ENCODE data around the gene ZIC5.

Gene ZIC5

DNA sequence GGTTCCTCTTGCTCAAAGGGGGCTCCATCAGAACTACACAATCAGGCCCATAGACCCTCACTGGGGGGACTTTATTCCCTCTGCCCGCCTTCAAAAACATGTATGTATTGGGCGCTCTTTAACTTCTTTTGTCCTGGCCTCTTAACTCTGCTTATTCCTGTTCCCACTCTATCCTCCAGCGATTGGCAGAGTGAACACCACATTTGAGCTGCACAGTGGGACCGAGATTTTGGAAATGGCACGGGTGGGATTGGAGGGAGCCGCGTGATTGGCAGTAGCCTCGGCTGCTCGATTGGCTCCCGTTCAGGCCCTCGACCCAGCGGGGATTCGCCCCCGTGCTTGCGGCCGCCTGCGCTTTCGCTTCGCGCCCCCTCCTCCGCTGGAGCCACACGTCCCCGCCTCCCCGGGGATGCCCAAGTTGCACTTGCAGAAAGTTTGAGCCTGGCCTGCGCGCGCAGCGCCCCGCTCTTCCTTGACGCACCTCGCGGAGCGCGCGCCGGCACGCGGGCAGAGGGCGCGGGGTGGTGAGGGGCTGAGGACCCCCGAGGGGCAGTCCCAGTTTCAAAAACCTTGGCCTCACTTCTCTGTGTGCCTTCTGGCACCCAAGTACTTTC lies at the start of gene ZIC5:
TSS of gene ZIC5 (minus strand) at position 192 of the 614 bp plus-strand sequence. CDS start at position 28, 164 bp downstream.
- DNase-seq (ENCODE audit: low read depth, low spot score), result peak; percentile 88
- H3K9ac ChIP-seq (ENCODE audit: insufficient read length), result peak within 1 kb of the TSS; percentile 83
- peak within 1 kb of the TSS; percentile 94 for H3K27ac ChIP-seq
- peak within 1 kb of the TSS; percentile 86 for H3K4me3 ChIP-seq
- peaks cover 21% of the 10 kb centered on the region for H3K36me3 ChIP-seq (ENCODE audit: insufficient read depth, low read length)
- TF ChIP-seq POLR2AphosphoS5 (IDR thresholded peaks at IDR 0.05; ENCODE audit: borderline replicate concordance, low read depth, low read length) (peak; percentile 96), EZH2 (IDR thresholded peaks at IDR 0.05) (no peak)
- no peaks in the 10 kb centered on the region for H3K9me3 ChIP-seq (ENCODE audit: low read depth, low read length)

DNA sequence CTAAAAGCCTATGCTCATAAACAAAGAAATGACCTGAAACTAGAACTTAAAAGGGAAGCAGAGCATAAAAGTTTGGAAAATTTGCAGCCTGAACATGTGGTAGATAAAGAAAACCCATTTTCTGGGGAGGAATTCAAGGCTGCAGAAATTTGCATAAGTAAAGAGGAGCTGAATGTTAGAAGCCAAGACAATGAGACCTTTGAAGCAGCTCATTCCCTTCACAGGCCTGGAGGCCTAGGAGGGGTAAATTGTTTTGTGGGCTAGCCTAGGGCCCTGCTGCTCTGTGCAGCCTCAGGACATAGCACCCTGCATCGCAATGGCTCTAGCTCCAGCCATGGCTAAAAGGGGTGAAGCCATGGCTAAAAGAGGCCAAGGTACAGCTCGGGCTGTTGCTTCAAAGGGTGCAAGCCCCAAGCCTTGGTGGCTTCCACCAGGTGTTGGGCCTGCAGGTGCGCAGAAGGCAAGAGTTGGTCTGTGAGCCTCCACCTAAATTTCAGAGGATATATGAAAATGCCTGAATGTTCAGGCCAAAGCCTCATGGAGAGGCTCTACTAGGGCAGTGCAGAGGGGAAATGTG lies 48.3 kb upstream of the ZIC5 start:
- DNase-seq (ENCODE audit: low read depth, low spot score), result no peak
- no peak overlapping the region for H3K4me3 ChIP-seq
- TF ChIP-seq EZH2 (IDR thresholded peaks at IDR 0.05) (no peak), FOXP2 (optimal IDR thresholded peaks at IDR 0.05; ENCODE audit: control extremely low read depth, extremely low read length, insufficient read depth) (no peak), POLR2AphosphoS5 (IDR thresholded peaks at IDR 0.05; ENCODE audit: borderline replicate concordance, low read depth, low read length) (no peak)

GRCh38 chr13:100014621-100015020 lies 43.1 kb upstream of the ZIC5 start:
- H3K9ac ChIP-seq (ENCODE audit: insufficient read length), result no peak overlapping the region
- TF ChIP-seq FOXP2 (optimal IDR thresholded peaks at IDR 0.05; ENCODE audit: control extremely low read depth, extremely low read length, insufficient read depth) (no peak), EZH2 (IDR thresholded peaks at IDR 0.05) (no peak), POLR2AphosphoS5 (IDR thresholded peaks at IDR 0.05; ENCODE audit: borderline replicate concordance, low read depth, low read length) (no peak)
- no peak overlapping the region for H3K27ac ChIP-seq
- H3K36me3 ChIP-seq (ENCODE audit: insufficient read depth, low read length), result no peaks in the 10 kb centered on the region
- no peaks in the 10 kb centered on the region for H3K9me3 ChIP-seq (ENCODE audit: low read depth, low read length)
- no peak for DNase-seq (ENCODE audit: low read depth, low spot score)
- no peak overlapping the region for H3K4me3 ChIP-seq

More for the DNA sequence above, 48.3 kb upstream of the ZIC5 start:
- Histone ChIP-seq H3K36me3 (ENCODE audit: insufficient read depth, low read length) (no peaks in the 10 kb centered on the region), H3K9ac (ENCODE audit: insufficient read length) (no peak overlapping the region), H3K27ac (no peak overlapping the region), H3K9me3 (ENCODE audit: low read depth, low read length) (no peaks in the 10 kb centered on the region)

DNA sequence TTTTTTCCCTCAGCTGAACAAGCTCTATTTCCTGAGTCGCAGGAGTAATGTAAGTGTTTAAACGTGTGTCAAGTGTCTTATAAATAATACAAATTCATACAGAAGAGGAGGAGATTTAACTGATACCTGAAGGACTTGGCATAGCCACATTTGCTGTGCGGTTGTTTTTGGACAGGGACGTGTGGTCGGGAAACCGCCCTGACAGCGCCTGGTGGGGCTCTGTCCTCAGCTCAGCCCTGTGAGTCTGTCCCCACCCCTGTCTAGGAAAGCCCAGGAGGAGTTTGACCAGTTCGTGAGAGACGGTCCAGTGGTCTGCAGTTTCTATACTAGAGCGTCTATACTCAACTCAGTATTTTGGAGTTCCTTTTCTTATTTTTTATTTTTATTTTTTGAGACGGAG lies 26.7 kb upstream of the ZIC5 start:
- DNase-seq (ENCODE audit: low read depth, low spot score), result no peak
- Histone ChIP-seq H3K4me3 (no peak overlapping the region), H3K9me3 (ENCODE audit: low read depth, low read length) (no peaks in the 10 kb centered on the region), H3K27ac (no peak overlapping the region), H3K36me3 (ENCODE audit: insufficient read depth, low read length) (no peaks in the 10 kb centered on the region), H3K9ac (ENCODE audit: insufficient read length) (no peak overlapping the region)
- TF ChIP-seq FOXP2 (optimal IDR thresholded peaks at IDR 0.05; ENCODE audit: control extremely low read depth, extremely low read length, insufficient read depth), result no peak
- TF ChIP-seq POLR2AphosphoS5 (IDR thresholded peaks at IDR 0.05; ENCODE audit: borderline replicate concordance, low read depth, low read length), result no peak
- no peak for TF ChIP-seq EZH2 (IDR thresholded peaks at IDR 0.05)

DNA sequence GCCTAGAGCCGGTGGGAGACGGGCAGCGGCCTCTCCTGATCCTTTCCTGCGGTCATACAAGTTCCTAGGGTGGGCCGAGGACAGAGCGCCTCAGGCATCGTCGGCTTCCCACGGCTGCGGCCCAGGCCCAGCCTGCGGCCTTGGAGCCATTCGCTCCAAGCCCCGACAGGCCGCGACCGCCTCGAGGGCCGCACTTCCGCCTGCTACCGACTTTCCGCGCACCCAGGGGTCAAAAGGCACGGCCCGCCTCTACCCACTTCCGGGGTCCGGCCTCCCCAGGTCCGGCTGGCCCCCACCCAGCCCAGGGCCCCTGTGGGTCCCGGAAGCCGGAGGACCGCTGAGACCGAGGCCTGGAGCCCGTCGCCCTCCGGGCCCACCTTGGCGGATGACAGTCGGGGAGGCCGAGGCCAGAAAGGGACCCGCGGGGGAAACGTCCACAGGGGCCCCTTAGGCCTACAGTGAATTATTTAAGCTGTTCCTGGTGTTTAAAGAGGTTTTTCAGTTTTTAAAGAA lies 26.2 kb upstream of the ZIC5 start:
- Histone ChIP-seq H3K9me3 (ENCODE audit: low read depth, low read length) (no peaks in the 10 kb centered on the region), H3K4me3 (no peak overlapping the region), H3K27ac (no peak overlapping the region), H3K9ac (ENCODE audit: insufficient read length) (no peak overlapping the region), H3K36me3 (ENCODE audit: insufficient read depth, low read length) (no peaks in the 10 kb centered on the region)
- no peak for DNase-seq (ENCODE audit: low read depth, low spot score)
- TF ChIP-seq POLR2AphosphoS5 (IDR thresholded peaks at IDR 0.05; ENCODE audit: borderline replicate concordance, low read depth, low read length) (no peak), EZH2 (IDR thresholded peaks at IDR 0.05) (no peak), FOXP2 (optimal IDR thresholded peaks at IDR 0.05; ENCODE audit: control extremely low read depth, extremely low read length, insufficient read depth) (no peak)

GRCh38 chr13:99996381-99996973 lies 24.9 kb upstream of the ZIC5 start:
- Histone ChIP-seq H3K36me3 (ENCODE audit: insufficient read depth, low read length) (no peaks in the 10 kb centered on the region), H3K27ac (no peak overlapping the region), H3K9me3 (ENCODE audit: low read depth, low read length) (no peaks in the 10 kb centered on the region), H3K4me3 (peak overlapping the region; percentile 13; the same call in 1 of the 2 replicates), H3K9ac (ENCODE audit: insufficient read length) (no peak overlapping the region)
- no peak for TF ChIP-seq POLR2AphosphoS5 (IDR thresholded peaks at IDR 0.05; ENCODE audit: borderline replicate concordance, low read depth, low read length)
- no peak for TF ChIP-seq EZH2 (IDR thresholded peaks at IDR 0.05)
- no peak for TF ChIP-seq FOXP2 (optimal IDR thresholded peaks at IDR 0.05; ENCODE audit: control extremely low read depth, extremely low read length, insufficient read depth)
- DNase-seq (ENCODE audit: low read depth, low spot score), result no peak

DNA sequence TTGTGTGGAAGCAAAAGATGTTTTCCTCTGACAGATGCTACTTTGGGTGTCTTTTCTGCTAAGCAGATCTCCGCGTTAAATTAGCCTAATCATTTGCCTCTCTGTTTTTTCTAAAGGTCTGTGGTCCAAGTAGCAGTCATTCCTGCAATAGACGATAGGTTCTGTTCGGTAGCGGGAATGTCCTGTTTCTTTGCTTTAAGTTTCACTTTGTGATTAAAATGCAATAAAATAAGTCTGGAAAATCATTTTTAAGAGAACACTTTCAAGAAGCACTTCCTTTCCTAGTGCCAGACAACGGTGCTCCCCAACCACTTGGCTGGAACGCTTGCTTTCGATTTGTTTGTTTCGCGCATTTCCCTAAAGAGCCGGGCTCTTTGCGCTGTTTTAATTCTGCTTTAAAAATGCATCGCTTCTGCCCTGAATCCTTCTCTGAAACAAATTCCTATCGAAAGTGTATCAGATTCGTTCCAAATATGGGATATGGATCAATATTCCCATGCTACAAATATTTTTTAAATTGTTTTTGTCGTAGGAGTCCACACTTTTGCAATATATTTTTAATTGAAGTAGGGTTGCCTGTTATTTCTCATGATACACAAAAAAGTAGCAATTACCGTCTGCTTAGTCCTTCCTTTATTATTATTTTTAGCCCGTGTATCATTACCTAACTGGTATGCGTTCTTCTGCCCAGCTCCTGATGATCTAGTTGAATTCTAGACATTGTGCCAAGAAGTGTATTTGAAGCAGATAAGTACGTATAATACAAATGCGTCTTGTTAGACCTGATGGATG lies 24.2 kb upstream of the ZIC5 start:
- H3K36me3 ChIP-seq (ENCODE audit: insufficient read depth, low read length), result no peaks in the 10 kb centered on the region
- H3K27ac ChIP-seq, result no peak overlapping the region
- no peaks in the 10 kb centered on the region for H3K9me3 ChIP-seq (ENCODE audit: low read depth, low read length)
- no peak overlapping the region for H3K9ac ChIP-seq (ENCODE audit: insufficient read length)
- no peak for DNase-seq (ENCODE audit: low read depth, low spot score)
- peak overlapping the region; percentile 13 for H3K4me3 ChIP-seq
- TF ChIP-seq POLR2AphosphoS5 (IDR thresholded peaks at IDR 0.05; ENCODE audit: borderline replicate concordance, low read depth, low read length) (no peak), FOXP2 (optimal IDR thresholded peaks at IDR 0.05; ENCODE audit: control extremely low read depth, extremely low read length, insufficient read depth) (no peak), EZH2 (IDR thresholded peaks at IDR 0.05) (no peak)

GRCh38 chr13:99995104-99995588 lies 23.6 kb upstream of the ZIC5 start:
- Histone ChIP-seq H3K27ac (no peak overlapping the region), H3K9me3 (ENCODE audit: low read depth, low read length) (no peaks in the 10 kb centered on the region), H3K4me3 (peak overlapping the region; percentile 13), H3K36me3 (ENCODE audit: insufficient read depth, low read length) (no peaks in the 10 kb centered on the region), H3K9ac (ENCODE audit: insufficient read length) (no peak overlapping the region)
- DNase-seq (ENCODE audit: low read depth, low spot score), result no peak
- TF ChIP-seq EZH2 (IDR thresholded peaks at IDR 0.05), result no peak
- TF ChIP-seq POLR2AphosphoS5 (IDR thresholded peaks at IDR 0.05; ENCODE audit: borderline replicate concordance, low read depth, low read length), result no peak
- no peak for TF ChIP-seq FOXP2 (optimal IDR thresholded peaks at IDR 0.05; ENCODE audit: control extremely low read depth, extremely low read length, insufficient read depth)

Data from SK-N-MC (cell line).